Measurements from ENCODE around the gene SSX3. TPM values are rescaled to one million over a fixed set of nuclear protein-coding genes. Genes with fewer than 3 reads are reported as not detected.

SSX3 gene
- total RNA-seq, 6 donors from 2014 or later, result not detected

DNA sequence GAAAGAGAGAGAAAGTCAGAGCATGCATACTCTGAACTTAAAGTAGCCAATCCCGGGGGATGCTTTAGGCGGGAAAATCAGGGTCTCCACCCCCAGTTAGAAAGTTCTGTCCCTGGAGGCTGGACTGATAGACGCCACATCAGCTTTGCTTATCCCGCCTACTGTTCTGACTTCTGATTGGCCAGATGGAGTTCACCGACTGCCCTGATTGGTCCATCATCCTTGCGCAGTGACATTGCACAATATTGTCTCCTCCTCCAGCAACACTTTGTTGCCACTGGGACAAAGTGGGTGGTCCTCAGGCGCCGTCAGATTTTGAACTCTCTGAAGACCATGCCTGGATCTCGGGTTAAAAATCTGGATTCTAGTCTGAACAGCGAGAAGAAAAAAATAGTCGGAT, 50.3 kb downstream of the SSX3 start:
- TF ChIP-seq POLR2AphosphoS5 (IDR thresholded peaks at IDR 0.05) (no peak), POLR2A (IDR thresholded peaks at IDR 0.05) (no peak), EP300 (IDR thresholded peaks at IDR 0.05) (no peak)
- TF ChIP-seq, protein P1, sequence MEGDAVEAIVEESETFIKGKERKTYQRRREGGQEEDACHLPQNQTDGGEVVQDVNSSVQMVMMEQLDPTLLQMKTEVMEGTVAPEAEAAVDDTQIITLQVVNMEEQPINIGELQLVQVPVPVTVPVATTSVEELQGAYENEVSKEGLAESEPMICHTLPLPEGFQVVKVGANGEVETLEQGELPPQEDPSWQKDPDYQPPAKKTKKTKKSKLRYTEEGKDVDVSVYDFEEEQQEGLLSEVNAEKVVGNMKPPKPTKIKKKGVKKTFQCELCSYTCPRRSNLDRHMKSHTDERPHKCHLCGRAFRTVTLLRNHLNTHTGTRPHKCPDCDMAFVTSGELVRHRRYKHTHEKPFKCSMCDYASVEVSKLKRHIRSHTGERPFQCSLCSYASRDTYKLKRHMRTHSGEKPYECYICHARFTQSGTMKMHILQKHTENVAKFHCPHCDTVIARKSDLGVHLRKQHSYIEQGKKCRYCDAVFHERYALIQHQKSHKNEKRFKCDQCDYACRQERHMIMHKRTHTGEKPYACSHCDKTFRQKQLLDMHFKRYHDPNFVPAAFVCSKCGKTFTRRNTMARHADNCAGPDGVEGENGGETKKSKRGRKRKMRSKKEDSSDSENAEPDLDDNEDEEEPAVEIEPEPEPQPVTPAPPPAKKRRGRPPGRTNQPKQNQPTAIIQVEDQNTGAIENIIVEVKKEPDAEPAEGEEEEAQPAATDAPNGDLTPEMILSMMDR (IDR thresholded peaks at IDR 0.05), result no peak
- no peaks in the 10 kb centered on the region for H3K9me3 ChIP-seq
- H3K4me3 ChIP-seq, result no peak overlapping the region
- DNase-seq (no peak), ATAC-seq (ENCODE audit: low FRiP score in 2 of 2) (no peak)
- no peaks in the 10 kb centered on the region for H3K36me3 ChIP-seq
- H3K27me3 ChIP-seq, result no peaks in the 10 kb centered on the region
- WGBS, 2 donors, result 90 to 94% methylated on average over 10 to 11 of the region's 11 CpGs
- no peak overlapping the region for H3K27ac ChIP-seq
- H3K4me1 ChIP-seq, result no peaks in the 10 kb centered on the region

Small RNA genes lying within 50 kb of the gene (small RNA-seq; reads per million reads assigned to genes)
- gene AL606490.7, result 0 reads per million in 4 donors
- 0 reads per million in 4 donors for gene AL606490.9

Other genes with a start within 250 kb of the SSX3 start
- gene SPACA5B, start 226.1 kb downstream of the SSX3 start, total RNA-seq, result not detected
- not detected for gene SSX5, start 159.9 kb downstream of the SSX3 start, total RNA-seq
- gene SSX1, start 101.3 kb downstream of the SSX3 start, total RNA-seq, result not detected
- gene SSX4, start 26.8 kb upstream of the SSX3 start, total RNA-seq, result not detected
- gene SSX4B, start 55.3 kb upstream of the SSX3 start, total RNA-seq, result not detected
- 10 to 100 TPM; 10.2 to 32.4 (median 17.9) TPM for gene SLC38A5, start 113.6 kb upstream of the SSX3 start, total RNA-seq
- 10 to 100 TPM; 25.2 to 49.1 (median 42.8) TPM for gene FTSJ1, start 119.5 kb upstream of the SSX3 start, total RNA-seq
- gene PORCN, start 152.3 kb upstream of the SSX3 start, total RNA-seq, result 10 to 100 TPM in 5 of 6 donors, 1 to 10 TPM in 1; 10.0 to 53.4 (median 14.3) TPM
- gene EBP, start 165.1 kb upstream of the SSX3 start, total RNA-seq, result 100 to 1,000 TPM in 2 of 6 donors, 10 to 100 TPM in 4; 21.0 to 101 (median 74.9) TPM
- gene TBC1D25, start 183.0 kb upstream of the SSX3 start, total RNA-seq, result 10 to 100 TPM; 15.2 to 26.4 (median 18.8) TPM
- 100 to 1,000 TPM; 129 to 486 (median 187) TPM for gene RBM3, start 217.8 kb upstream of the SSX3 start, total RNA-seq
- 100 to 1,000 TPM in 5 of 6 donors, 10 to 100 TPM in 1; 71.2 to 185 (median 141) TPM for gene WDR13, start 240.8 kb upstream of the SSX3 start, total RNA-seq

Data from upper lobe of left lung (tissue), 6 donors.